ENCODE results near the gene DEXI.
A peak's percentile ranks its signal among the peaks of the same experiment; 100 is the strongest.
"Not testable (repeated sequence)": the region's sequence is repeated elsewhere in the genome, so short reads cannot be mapped to it uniquely, and the experiment has no call there.

DEXI gene

GRCh38 chr16:10978124-10978523 is 35.9 kb upstream of the DEXI start:
- no peak for DNase-seq
- Mint-ChIP-seq H3K4me3 (no peak overlapping the region), H3K27me3 (no peaks in the 10 kb centered on the region), H3K9me3 (no peaks in the 10 kb centered on the region), H3K4me1 (ENCODE audit: low read depth) (peaks cover 29% of the 10 kb centered on the region), H3K36me3 (ENCODE audit: low read depth) (peaks cover 92% of the 10 kb centered on the region), H3K27ac (peak overlapping the region; percentile 67)

DNA sequence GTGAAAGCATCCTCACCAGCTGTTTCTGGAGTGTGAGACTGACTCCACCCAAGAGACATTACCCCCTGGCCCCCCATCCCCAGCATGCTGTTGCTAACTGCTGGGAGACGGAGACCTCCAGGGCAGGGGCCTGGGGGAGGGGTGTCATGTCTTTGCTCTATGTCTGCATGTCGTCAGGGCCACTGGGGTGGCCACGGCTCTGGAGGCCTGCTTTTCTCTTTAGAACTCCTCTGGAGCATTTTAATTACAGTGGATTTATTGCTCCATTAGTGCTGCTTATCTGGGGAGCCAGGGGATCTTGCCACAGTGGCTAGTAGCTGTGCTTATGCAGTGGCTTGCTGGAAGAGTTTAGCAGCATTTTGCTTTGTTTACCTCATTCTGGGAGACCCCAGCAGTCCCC is 34.4 kb upstream of the DEXI start:
- H3K4me3 Mint-ChIP-seq = no peak overlapping the region
- peaks cover 29% of the 10 kb centered on the region for H3K4me1 Mint-ChIP-seq (ENCODE audit: low read depth)
- H3K27ac Mint-ChIP-seq = peak overlapping the region; percentile 67
- no peaks in the 10 kb centered on the region for H3K9me3 Mint-ChIP-seq
- no peak for DNase-seq
- H3K36me3 Mint-ChIP-seq (ENCODE audit: low read depth) = peaks cover 92% of the 10 kb centered on the region
- H3K27me3 Mint-ChIP-seq = no peaks in the 10 kb centered on the region

- H3K4me1 Mint-ChIP-seq (ENCODE audit: low read depth) = peaks cover 46% of the 10 kb centered on the region
- no peaks in the 10 kb centered on the region for H3K9me3 Mint-ChIP-seq
- H3K27ac Mint-ChIP-seq = peak overlapping the region; percentile 78
- DNase-seq = no peak
- peak overlapping the region; percentile 6 for H3K4me3 Mint-ChIP-seq
- H3K27me3 Mint-ChIP-seq = no peaks in the 10 kb centered on the region
- H3K36me3 Mint-ChIP-seq (ENCODE audit: low read depth) = peaks cover 88% of the 10 kb centered on the region
Observed at GRCh38 chr16:10972819-10973464, 30.7 kb upstream of the DEXI start.

- H3K9me3 Mint-ChIP-seq = no peaks in the 10 kb centered on the region
- peaks cover 88% of the 10 kb centered on the region for H3K36me3 Mint-ChIP-seq (ENCODE audit: low read depth)
- H3K27ac Mint-ChIP-seq = peak overlapping the region; percentile 88
- H3K4me3 Mint-ChIP-seq = no peak overlapping the region
- peaks cover 46% of the 10 kb centered on the region for H3K4me1 Mint-ChIP-seq (ENCODE audit: low read depth)
- no peak for DNase-seq
- no peaks in the 10 kb centered on the region for H3K27me3 Mint-ChIP-seq
Observed at GRCh38 chr16:10972108-10972818, 30.0 kb upstream of the DEXI start.

DNA sequence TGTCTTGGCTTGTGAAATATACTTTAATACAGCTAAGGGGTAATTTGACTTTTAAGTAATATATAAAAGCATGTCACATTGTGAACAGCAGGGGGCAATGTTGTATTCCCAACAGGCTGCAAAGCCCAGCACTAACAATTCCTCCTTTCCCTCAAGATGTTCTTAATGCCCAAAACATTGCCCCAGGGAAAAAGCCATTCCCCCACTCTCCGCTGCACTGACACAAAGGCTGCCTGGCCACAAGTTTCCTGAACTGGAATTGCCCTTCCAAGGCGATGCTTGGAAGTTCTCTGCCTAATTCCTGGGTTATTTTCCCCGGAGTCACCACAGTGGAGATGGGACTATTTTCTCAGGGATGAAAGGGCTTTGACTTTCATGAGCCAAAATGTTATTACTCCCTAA is 29.3 kb upstream of the DEXI start:
- Mint-ChIP-seq H3K9me3 (no peaks in the 10 kb centered on the region), H3K4me3 (no peak overlapping the region), H3K4me1 (ENCODE audit: low read depth) (peaks cover 53% of the 10 kb centered on the region), H3K27ac (peak overlapping the region; percentile 88), H3K27me3 (no peaks in the 10 kb centered on the region), H3K36me3 (ENCODE audit: low read depth) (peaks cover 88% of the 10 kb centered on the region)
- peak; percentile 50 for DNase-seq

DNA sequence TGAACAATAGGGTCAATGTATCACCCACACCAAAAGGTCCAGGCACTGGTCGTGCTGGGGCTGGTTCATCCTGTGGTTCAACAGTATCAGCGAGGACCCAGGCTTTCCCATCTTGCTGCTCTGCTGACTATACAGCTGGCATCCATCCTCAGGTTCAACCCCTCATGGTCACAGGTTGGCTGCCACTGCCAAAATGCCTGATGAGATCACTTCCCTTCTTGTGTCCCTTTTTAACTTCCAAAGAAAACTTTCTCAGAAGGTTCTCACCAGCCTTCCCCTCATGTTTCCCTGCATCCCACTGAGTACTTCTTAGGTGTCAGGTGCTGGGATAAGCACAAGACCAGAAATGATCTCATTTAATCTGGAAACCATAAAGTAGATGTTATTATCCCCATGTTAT is 27.8 kb upstream of the DEXI start:
- no peak for DNase-seq
- Mint-ChIP-seq H3K27ac (peak overlapping the region; percentile 79), H3K36me3 (ENCODE audit: low read depth) (peaks cover 94% of the 10 kb centered on the region), H3K9me3 (peaks cover 7% of the 10 kb centered on the region), H3K4me1 (ENCODE audit: low read depth) (peaks cover 68% of the 10 kb centered on the region), H3K4me3 (no peak overlapping the region), H3K27me3 (no peaks in the 10 kb centered on the region)

GRCh38 chr16:10969615-10970014 is 27.3 kb upstream of the DEXI start:
- Mint-ChIP-seq H3K27ac (no peak overlapping the region), H3K27me3 (no peaks in the 10 kb centered on the region), H3K9me3 (peaks cover 7% of the 10 kb centered on the region), H3K4me3 (no peak overlapping the region), H3K4me1 (ENCODE audit: low read depth) (peaks cover 72% of the 10 kb centered on the region), H3K36me3 (ENCODE audit: low read depth) (peaks cover 91% of the 10 kb centered on the region)
- no peak for DNase-seq

- H3K4me3 Mint-ChIP-seq = no peak overlapping the region
- no peaks in the 10 kb centered on the region for H3K27me3 Mint-ChIP-seq
- peaks cover 81% of the 10 kb centered on the region for H3K4me1 Mint-ChIP-seq (ENCODE audit: low read depth)
- no peak overlapping the region for H3K27ac Mint-ChIP-seq
- H3K36me3 Mint-ChIP-seq (ENCODE audit: low read depth) = peaks cover 91% of the 10 kb centered on the region
- peaks cover 7% of the 10 kb centered on the region for H3K9me3 Mint-ChIP-seq
- DNase-seq = no peak
Observed at GRCh38 chr16:10968498-10968897, 26.2 kb upstream of the DEXI start.

DNA sequence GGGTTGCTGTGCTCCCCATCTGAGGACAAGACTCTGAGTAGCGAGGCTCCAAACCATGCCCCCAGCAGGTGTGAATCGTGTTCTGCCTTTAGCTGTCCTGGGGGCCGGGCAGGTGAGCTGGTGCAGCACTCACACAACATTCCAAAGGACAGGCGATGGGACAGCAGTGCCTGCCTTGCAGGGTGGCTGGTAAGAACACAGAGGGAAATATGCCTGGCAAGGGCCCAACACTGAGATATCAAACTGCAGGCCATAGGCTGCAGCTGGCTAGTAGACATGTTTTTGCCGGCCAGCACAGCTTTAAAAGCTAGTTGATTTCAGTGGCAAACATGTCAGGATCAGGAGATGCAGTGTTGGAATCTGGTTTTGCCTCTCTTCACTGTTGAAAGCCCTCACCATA is 25.7 kb upstream of the DEXI start:
- Mint-ChIP-seq H3K27ac (peak overlapping the region; percentile 48), H3K9me3 (peaks cover 7% of the 10 kb centered on the region), H3K4me3 (no peak overlapping the region), H3K36me3 (ENCODE audit: low read depth) (peaks cover 91% of the 10 kb centered on the region), H3K4me1 (ENCODE audit: low read depth) (peaks cover 81% of the 10 kb centered on the region), H3K27me3 (no peaks in the 10 kb centered on the region)
- no peak for DNase-seq

DNA sequence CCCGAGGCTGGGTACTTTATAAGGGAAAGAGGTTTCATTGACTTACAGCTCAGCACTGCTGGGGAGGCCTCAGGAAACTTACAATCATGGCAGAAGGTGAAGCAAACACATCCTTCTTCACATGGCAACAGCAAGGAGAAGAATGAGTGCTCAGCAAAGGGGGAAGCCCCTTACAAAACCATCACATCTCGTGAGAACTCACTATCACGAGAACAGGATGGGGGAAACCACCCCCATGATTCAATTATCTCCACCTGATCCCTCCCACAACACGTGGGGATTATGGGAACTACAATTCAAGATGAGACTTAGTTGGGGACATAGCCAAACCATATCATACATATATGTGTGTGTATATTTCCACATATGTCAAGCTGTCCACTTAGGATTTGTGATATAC is 24.3 kb upstream of the DEXI start:
- H3K9me3 Mint-ChIP-seq, DNase-seq, H3K27me3 Mint-ChIP-seq: not testable (repeated sequence)
- Mint-ChIP-seq H3K4me3 (peak overlapping the region; percentile 40), H3K4me1 (ENCODE audit: low read depth) (peaks cover 76% of the 10 kb centered on the region), H3K27ac (peak overlapping the region; percentile 99), H3K36me3 (ENCODE audit: low read depth) (peaks cover 89% of the 10 kb centered on the region)

- H3K36me3 Mint-ChIP-seq (ENCODE audit: low read depth) = peaks cover 89% of the 10 kb centered on the region
- H3K4me1 Mint-ChIP-seq (ENCODE audit: low read depth) = peaks cover 76% of the 10 kb centered on the region
- H3K4me3 Mint-ChIP-seq = peak overlapping the region; percentile 65
- DNase-seq = no peak
- H3K9me3 Mint-ChIP-seq = peaks cover 7% of the 10 kb centered on the region
- H3K27me3 Mint-ChIP-seq = no peaks in the 10 kb centered on the region
- H3K27ac Mint-ChIP-seq = peak overlapping the region; percentile 99
Observed at GRCh38 chr16:10966129-10966528, 23.9 kb upstream of the DEXI start.

- H3K4me1 Mint-ChIP-seq (ENCODE audit: low read depth) = peaks cover 81% of the 10 kb centered on the region
- DNase-seq = peak; percentile 50
- peaks cover 7% of the 10 kb centered on the region for H3K9me3 Mint-ChIP-seq
- H3K36me3 Mint-ChIP-seq (ENCODE audit: low read depth) = peaks cover 89% of the 10 kb centered on the region
- peak overlapping the region; percentile 65 for H3K4me3 Mint-ChIP-seq
- no peaks in the 10 kb centered on the region for H3K27me3 Mint-ChIP-seq
- peak overlapping the region; percentile 99 for H3K27ac Mint-ChIP-seq
Observed at GRCh38 chr16:10965440-10966061, 23.3 kb upstream of the DEXI start.

- Mint-ChIP-seq H3K4me1 (ENCODE audit: low read depth) (peaks cover 84% of the 10 kb centered on the region), H3K27ac (peak overlapping the region; percentile 99), H3K36me3 (ENCODE audit: low read depth) (peaks cover 89% of the 10 kb centered on the region), H3K9me3 (peaks cover 7% of the 10 kb centered on the region), H3K4me3 (peak overlapping the region; percentile 65), H3K27me3 (no peaks in the 10 kb centered on the region)
- peak; percentile 59 for DNase-seq
Observed at GRCh38 chr16:10964891-10965326, 22.6 kb upstream of the DEXI start.

DNA sequence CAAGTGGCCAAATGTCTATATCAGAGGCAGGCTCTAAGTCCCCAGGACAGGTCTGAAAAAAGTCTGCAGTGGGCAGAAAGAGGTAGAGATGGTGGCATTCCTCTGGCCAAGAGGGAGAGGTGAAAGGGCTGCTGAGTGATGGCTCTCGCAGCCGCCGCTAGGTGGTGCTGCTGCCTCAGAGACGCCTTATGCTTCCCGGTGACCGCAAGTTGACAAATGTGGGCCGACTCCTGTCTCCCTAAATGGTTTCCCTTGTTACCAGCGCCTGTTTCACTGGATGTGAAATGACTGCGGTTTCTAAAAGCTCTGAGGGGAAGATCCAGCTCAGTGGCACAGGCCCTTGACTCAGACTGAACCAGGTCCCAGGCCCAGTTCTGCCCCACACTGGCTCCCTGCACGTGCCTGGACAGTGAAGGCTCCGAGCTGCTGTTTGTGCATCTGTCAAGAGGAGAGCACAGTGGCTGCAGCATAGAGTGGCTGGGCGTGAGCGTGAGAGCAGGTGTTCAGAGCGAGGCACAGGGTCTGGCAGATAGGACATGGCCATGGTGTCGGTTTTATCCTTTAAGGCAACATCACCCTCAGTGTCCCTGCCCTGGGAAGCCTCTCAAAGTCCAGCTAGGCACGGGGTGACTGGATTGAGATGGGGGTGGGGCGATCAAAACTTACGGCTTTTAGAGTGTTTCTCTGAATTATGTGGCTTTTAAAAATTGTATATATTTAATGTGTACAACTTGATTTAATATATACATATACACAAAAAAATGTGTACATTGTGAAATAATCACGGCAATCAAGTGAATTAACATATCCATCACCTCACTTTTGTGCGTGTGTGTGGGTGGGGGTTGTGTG is 22.0 kb upstream of the DEXI start:
- H3K27me3 Mint-ChIP-seq = no peaks in the 10 kb centered on the region
- peak overlapping the region; percentile 65 for H3K4me3 Mint-ChIP-seq
- H3K27ac Mint-ChIP-seq = peak overlapping the region; percentile 99
- H3K36me3 Mint-ChIP-seq (ENCODE audit: low read depth) = peaks cover 88% of the 10 kb centered on the region
- DNase-seq = peak; percentile 89
- H3K9me3 Mint-ChIP-seq = peaks cover 7% of the 10 kb centered on the region
- peaks cover 86% of the 10 kb centered on the region for H3K4me1 Mint-ChIP-seq (ENCODE audit: low read depth)

All from activated T-cell treated with anti-CD3 and anti-CD28 coated beads, Interleukin-2, amount 50 U/mL, for 24 hours (primary cell).